MG63 (cell line): ENCODE results near the gene ADGRB3. TPM values are rescaled to one million over a fixed set of nuclear protein-coding genes. Genes with fewer than 3 reads are reported as not detected.
"Not testable (repeated sequence)": the region's sequence is repeated elsewhere in the genome, so short reads cannot be mapped to it uniquely, and the experiment has no call there.

Source experiments
- DNase-seq: peaks from one replicate; pipeline ENCODE4 v3.0.0-alpha.2; 2020
- H3K27me3 ChIP-seq: fragments of 250-450 bp; sonication (Bioruptor Pico); 2 replicates; pipeline ENCODE4 v1.5.1; 2020; ENCODE audit warnings: mild to moderate bottlenecking, moderate library complexity
- H3K36me3 ChIP-seq: fragments of 250-450 bp; sonication (Bioruptor Pico); 2 replicates; pipeline ENCODE4 v1.5.1; 2020; ENCODE audit warnings: mild to moderate bottlenecking, moderate library complexity
- H3K4me3 ChIP-seq: fragments of 250-450 bp; sonication (Bioruptor Pico); 2 replicates; pipeline ENCODE4 v1.5.1; 2020; ENCODE audit warnings: mild to moderate bottlenecking, moderate library complexity
- H3K9me3 ChIP-seq: fragments of 250-450 bp; sonication (Bioruptor Pico); 2 replicates; pipeline ENCODE4 v1.5.1; 2020; ENCODE audit warnings: mild to moderate bottlenecking, moderate library complexity
- total RNA-seq: library from RNA; depleted of rRNA; stranded (reverse); fragments of >200 nt; shearing (Covaris generic); gene quantifications from 2 replicates; pipeline ENCODE4 v1.2.3, GENCODE V29; 2014; ENCODE audit warnings: low replicate concordance

ADGRB3 gene
- total RNA-seq, 1 experiment from 2014 or later: not detected

DNA sequence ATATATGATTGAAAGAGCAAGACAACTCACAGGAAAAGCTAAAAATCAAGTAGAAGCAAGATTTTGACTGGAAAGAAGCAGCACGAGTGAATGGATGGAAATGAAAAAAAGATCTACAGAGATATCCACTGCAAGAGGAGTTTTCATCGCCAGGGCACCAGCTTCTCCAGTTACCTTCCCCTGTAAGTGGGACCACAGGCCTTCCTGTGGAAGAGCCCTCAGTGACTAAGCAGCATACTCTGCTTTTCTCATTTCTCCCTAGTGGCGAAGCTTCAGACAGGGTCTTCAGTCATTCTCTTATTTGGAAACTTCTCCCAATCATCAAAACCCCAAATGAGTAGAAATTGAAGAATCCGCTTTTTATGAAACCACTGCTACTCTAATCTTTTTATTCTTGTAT, 40.5 kb downstream of the ADGRB3 start:
- no peaks in the 10 kb centered on the region for H3K9me3 ChIP-seq
- no peaks in the 10 kb centered on the region for H3K36me3 ChIP-seq
- no peak for DNase-seq
- no peak overlapping the region for H3K4me3 ChIP-seq
- 0 out of 2 replicates have a peak, but pooled peaks cover 2% of the 10 kb centered on the region for H3K27me3 ChIP-seq

DNA sequence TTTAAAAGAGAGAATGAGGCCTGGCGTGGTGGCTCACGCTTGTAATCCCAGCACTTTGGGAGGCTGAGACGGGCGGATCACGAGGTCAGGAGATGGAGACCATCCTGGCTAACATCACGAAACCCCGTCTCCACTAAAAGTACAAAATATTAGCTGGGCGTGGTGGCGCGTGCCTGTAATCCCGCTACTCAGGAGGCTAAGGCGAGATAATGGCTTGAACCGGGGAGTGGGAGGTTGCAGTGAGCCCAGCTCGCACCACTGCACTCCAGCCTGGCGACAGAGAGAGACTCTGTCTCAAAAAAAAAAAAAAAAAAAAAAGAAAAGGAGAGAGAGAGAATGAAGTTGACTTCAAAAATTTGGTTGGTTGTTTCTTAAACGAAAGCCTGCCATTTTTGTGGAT, 41.0 kb downstream of the ADGRB3 start:
- not testable (repeated sequence) for H3K9me3 ChIP-seq, H3K27me3 ChIP-seq, H3K36me3 ChIP-seq, DNase-seq, H3K4me3 ChIP-seq

- Histone ChIP-seq H3K27me3 (no peaks in the 10 kb centered on the region), H3K9me3 (no peaks in the 10 kb centered on the region), H3K4me3 (no peak overlapping the region), H3K36me3 (no peaks in the 10 kb centered on the region)
- no peak for DNase-seq
Observed at GRCh38 chr6:68677058-68677457, 42.0 kb downstream of the ADGRB3 start.

DNA sequence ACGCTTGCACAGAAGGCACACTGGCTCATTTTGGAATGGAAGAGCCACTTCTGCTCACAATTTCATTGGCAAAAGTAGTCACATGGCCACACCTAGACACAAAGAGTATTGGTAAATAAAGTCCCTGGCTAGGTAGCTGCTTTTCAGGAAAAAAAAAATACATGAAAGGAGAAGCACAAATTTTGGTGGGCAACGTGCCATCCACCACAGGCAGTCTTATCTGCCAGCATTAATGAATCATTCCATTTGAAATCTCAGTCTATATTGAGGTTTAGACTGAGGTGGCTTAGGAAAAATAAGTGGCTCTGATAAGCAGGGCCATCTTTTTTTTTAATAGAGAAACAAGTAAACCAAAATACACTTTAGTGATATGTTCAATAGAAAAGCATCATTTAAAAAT, 44.3 kb downstream of the ADGRB3 start:
- DNase-seq: peak; percentile 1
- H3K36me3 ChIP-seq: no peaks in the 10 kb centered on the region
- H3K9me3 ChIP-seq: no peaks in the 10 kb centered on the region
- no peaks in the 10 kb centered on the region for H3K27me3 ChIP-seq
- H3K4me3 ChIP-seq: no peak overlapping the region

DNA sequence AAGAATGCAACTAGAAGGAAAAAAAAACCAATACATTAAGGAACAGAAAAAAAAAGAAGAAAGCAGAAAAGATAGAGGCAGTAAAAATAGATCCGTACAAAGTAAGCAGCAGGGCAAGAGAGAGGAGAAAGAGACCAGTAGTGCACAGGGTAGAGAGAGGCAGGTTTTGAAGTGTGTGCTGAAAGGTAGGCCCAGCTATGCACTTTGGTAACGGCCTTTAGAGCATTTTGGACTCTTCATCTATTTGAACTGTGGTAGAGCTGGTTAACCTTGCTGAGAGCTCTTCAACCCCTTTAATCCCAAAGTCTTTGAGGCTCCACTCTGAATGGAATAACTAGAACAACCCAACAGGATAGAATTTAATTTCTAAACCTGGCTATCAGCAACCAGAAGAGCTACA, 45.2 kb downstream of the ADGRB3 start:
- H3K4me3 ChIP-seq: no peak overlapping the region
- no peaks in the 10 kb centered on the region for H3K36me3 ChIP-seq
- DNase-seq: no peak
- H3K9me3 ChIP-seq: no peaks in the 10 kb centered on the region
- H3K27me3 ChIP-seq: no peaks in the 10 kb centered on the region

GRCh38 chr6:68689910-68690309, 54.8 kb downstream of the ADGRB3 start:
- H3K4me3 ChIP-seq: no peak overlapping the region
- no peaks in the 10 kb centered on the region; the same call in 1 of the 2 replicates for H3K27me3 ChIP-seq
- no peak for DNase-seq
- no peaks in the 10 kb centered on the region for H3K36me3 ChIP-seq
- H3K9me3 ChIP-seq: no peaks in the 10 kb centered on the region

GRCh38 chr6:68691120-68691519, 56.0 kb downstream of the ADGRB3 start:
- no peaks in the 10 kb centered on the region for H3K36me3 ChIP-seq
- H3K9me3 ChIP-seq: no peaks in the 10 kb centered on the region
- H3K4me3 ChIP-seq: no peak overlapping the region
- H3K27me3 ChIP-seq: no peaks in the 10 kb centered on the region; the same call in 1 of the 2 replicates
- DNase-seq: no peak

DNA sequence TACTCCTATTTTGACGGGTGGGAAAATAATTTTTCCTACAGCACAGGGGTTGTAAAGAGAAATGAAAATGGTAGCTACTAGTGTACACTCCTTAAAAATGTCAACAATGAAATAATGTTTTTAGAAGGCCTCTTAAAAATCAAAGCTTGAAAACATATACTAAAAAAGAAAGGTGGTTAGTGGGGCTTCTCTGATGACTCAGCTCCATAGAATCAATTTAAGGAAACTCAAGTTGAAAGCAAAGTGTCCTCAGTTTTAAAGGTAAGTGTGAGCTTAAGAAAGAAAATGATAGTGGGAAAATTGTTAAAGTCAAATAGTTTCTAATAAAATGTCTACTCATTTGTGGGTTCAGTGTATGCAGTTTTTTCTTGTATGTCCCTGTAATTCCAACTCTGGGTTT, 58.2 kb downstream of the ADGRB3 start:
- H3K27me3 ChIP-seq: no peaks in the 10 kb centered on the region; the same call in 1 of the 2 replicates
- no peaks in the 10 kb centered on the region for H3K36me3 ChIP-seq
- H3K9me3 ChIP-seq: no peaks in the 10 kb centered on the region
- H3K4me3 ChIP-seq: no peak overlapping the region
- no peak for DNase-seq

GRCh38 chr6:68695403-68695802, 60.3 kb downstream of the ADGRB3 start:
- no peaks in the 10 kb centered on the region; the same call in 1 of the 2 replicates for H3K27me3 ChIP-seq
- H3K4me3 ChIP-seq: no peak overlapping the region
- no peaks in the 10 kb centered on the region for H3K36me3 ChIP-seq
- no peaks in the 10 kb centered on the region for H3K9me3 ChIP-seq
- DNase-seq: no peak

GRCh38 chr6:68695838-68696237, 60.8 kb downstream of the ADGRB3 start:
- H3K4me3 ChIP-seq: no peak overlapping the region
- no peaks in the 10 kb centered on the region for H3K27me3 ChIP-seq
- no peaks in the 10 kb centered on the region for H3K9me3 ChIP-seq
- no peaks in the 10 kb centered on the region for H3K36me3 ChIP-seq
- DNase-seq: no peak

GRCh38 chr6:68697394-68697793, 62.3 kb downstream of the ADGRB3 start:
- no peak for DNase-seq
- Histone ChIP-seq H3K27me3 (no peaks in the 10 kb centered on the region), H3K9me3 (no peaks in the 10 kb centered on the region), H3K36me3 (no peaks in the 10 kb centered on the region), H3K4me3 (no peak overlapping the region)

DNA sequence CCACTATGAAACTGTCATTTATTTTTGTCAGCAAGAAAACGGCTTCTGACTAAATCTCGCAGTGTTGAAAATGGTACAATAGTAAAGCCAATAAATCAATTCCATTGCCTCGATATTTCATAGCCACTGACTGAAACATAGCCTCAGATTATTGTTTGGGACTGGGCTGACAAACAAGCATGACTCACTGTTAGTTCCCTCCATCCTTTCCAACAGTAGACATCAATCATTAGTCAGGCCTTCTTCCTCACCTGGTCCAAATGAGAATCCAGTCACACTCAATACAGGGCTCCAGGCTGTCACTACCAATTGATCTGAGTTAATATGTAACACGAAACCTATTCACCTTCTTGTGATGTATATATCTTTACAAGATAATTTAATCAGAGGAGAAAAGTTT, 66.1 kb downstream of the ADGRB3 start:
- Histone ChIP-seq H3K27me3 (0 out of 2 replicates have a peak, but pooled peaks cover 3% of the 10 kb centered on the region), H3K36me3 (no peaks in the 10 kb centered on the region), H3K9me3 (no peaks in the 10 kb centered on the region), H3K4me3 (no peak overlapping the region)
- no peak for DNase-seq

DNA sequence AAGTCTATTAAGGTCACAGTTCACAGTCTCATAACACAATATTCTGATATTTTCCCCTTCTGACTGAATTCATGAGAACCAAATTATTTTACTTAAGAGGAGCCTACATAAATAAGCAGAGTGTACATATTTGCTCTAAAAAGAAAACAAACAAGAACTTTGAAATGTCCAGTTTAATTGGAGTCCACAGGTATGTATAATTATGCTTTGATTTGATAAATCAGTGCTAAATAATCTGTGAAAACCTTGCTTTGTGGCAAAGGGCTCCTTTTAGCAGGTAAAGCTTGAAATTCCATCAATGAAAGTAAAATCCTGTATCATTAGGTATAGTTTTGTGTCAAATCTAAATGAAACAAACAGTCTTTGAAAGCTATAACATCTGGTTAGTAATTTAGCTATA, 69.4 kb downstream of the ADGRB3 start:
- DNase-seq: no peak

GRCh38 chr6:68709091-68709490, 74.0 kb downstream of the ADGRB3 start:
- Histone ChIP-seq H3K9me3 (no peaks in the 10 kb centered on the region), H3K27me3 (peaks cover 5% of the 10 kb centered on the region; the same call in 1 of the 2 replicates), H3K4me3 (no peak overlapping the region), H3K36me3 (no peaks in the 10 kb centered on the region)
- DNase-seq: no peak

More for the DNA sequence above, 69.4 kb downstream of the ADGRB3 start:
- H3K27me3 ChIP-seq: 0 out of 2 replicates have a peak, but pooled peaks cover 3% of the 10 kb centered on the region
- no peaks in the 10 kb centered on the region for H3K36me3 ChIP-seq
- no peaks in the 10 kb centered on the region for H3K9me3 ChIP-seq
- no peak overlapping the region for H3K4me3 ChIP-seq

DNA sequence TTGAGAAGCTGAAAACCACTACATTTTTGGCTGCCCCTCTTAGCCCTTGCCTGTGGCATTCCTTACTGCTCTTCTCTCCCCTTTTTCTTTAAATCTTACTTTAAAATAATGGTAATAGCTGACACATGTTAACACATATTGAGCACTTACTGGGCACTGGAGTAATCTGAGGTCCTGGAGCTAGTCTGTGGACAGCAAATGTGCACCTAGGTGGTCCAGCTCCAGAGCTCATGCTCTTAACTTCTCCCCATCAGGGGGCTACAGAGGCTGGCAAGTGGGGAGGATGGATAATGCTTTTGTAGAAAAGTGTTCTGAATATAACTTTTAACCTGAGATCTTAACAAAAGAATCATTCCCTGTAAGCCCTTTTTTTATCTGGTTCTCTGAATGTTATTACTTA, 74.8 kb downstream of the ADGRB3 start:
- H3K9me3 ChIP-seq: no peaks in the 10 kb centered on the region
- DNase-seq: no peak
- H3K4me3 ChIP-seq: no peak overlapping the region
- peaks cover 5% of the 10 kb centered on the region; the same call in 1 of the 2 replicates for H3K27me3 ChIP-seq
- H3K36me3 ChIP-seq: no peaks in the 10 kb centered on the region

DNA sequence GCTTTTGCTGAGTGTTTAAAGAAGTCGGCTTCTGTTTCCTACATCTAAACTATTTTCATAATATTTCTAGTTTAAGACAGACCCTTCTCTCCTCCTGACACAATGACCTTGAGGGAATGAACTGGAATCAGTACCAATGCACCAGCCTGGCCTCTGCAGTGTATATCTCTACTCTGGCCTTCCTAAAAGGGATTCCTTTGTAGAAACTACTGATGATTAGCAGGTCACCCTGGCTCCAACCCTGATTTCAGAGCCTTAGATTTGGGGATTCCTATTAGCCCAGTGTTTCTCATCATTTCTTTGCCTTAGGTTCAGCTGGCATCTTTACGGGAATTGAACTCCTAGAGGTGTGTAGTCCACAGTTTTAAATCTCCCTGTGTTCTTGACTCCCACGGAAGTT, 75.4 kb downstream of the ADGRB3 start:
- peaks cover 2% of the 10 kb centered on the region; the same call in 1 of the 2 replicates for H3K27me3 ChIP-seq
- no peak overlapping the region for H3K4me3 ChIP-seq
- H3K9me3 ChIP-seq: no peaks in the 10 kb centered on the region
- no peaks in the 10 kb centered on the region for H3K36me3 ChIP-seq
- no peak for DNase-seq

DNA sequence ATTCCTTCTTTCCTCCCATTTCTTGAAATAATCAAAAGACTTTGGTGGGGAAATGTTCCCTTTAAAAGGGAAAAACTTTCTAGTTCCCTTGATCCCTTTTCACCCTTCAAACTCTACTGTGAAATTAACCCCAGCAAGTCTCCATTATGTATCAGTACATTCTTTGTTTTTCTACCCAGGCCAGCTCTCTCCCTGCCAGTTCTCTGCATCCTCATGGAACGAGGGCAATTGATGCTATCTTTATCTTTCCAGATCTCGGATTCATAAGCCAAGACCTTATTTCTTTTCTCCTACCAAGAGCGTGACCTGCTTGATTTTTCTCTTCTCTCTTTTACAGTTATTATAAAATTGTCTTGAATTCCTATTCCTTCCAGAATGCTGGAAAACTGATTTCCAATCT, 75.8 kb downstream of the ADGRB3 start:
- Histone ChIP-seq H3K9me3 (no peaks in the 10 kb centered on the region), H3K27me3 (peaks cover 2% of the 10 kb centered on the region; the same call in 1 of the 2 replicates), H3K4me3 (no peak overlapping the region), H3K36me3 (no peaks in the 10 kb centered on the region)
- no peak for DNase-seq

DNA sequence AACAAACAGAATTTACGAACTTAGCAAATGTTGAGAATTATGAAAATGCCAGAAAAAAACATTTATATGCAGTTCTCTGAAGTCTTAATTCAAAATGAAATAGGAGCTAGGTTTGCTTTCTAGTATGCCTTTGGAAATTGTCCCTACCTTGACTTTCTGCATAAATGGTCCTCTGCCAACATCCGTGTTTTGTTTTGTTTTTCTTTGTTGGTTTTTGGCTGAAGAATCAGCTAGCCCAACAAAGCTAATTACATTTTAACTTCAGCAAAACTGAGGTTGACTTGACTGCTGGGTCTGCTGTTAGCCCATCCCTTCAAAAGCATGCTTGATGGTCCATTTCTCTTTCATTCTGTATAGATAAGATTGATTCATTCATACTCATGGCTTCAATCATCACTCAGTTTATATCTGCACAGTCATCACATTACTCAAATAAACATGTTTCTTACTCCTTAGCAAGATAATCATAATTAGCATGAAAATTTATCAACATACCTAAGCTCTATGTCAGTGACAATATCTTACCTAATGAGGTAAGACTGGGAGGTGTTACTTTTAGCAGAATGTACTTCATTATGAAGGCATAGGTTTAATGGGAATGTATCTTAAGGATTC, 76.4 kb downstream of the ADGRB3 start:
- Histone ChIP-seq H3K9me3 (no peaks in the 10 kb centered on the region), H3K36me3 (no peaks in the 10 kb centered on the region), H3K27me3 (peaks cover 2% of the 10 kb centered on the region; the same call in 1 of the 2 replicates), H3K4me3 (no peak overlapping the region)
- DNase-seq: no peak
